IPS-NIHi7 (cell line): Measurements from ENCODE around the gene RIMS4.

ENCODE experiments used
- DNase-seq: peaks from one replicate; pipeline ENCODE4 v3.0.0; 2012; ENCODE audit warnings: mixed read lengths; ENCODE audit errors: extremely low spot score

Gene RIMS4

GRCh38 chr20:44701858-44702256 is 108.5 kb downstream of the RIMS4 start:
- no peak for DNase-seq
